Measurements from ENCODE around the gene CLP1.
A peak's percentile ranks its signal among the peaks of the same experiment; 100 is the strongest.
"Not testable (repeated sequence)": the region's sequence is repeated elsewhere in the genome, so short reads cannot be mapped to it uniquely, and the experiment has no call there.

CLP1 gene

GRCh38 chr11:57641011-57641807 is 16.4 kb upstream of the CLP1 start:
- DNase-seq, result no peak

GRCh38 chr11:57643802-57644201 is 13.8 kb upstream of the CLP1 start:
- DNase-seq, result no peak

DNA sequence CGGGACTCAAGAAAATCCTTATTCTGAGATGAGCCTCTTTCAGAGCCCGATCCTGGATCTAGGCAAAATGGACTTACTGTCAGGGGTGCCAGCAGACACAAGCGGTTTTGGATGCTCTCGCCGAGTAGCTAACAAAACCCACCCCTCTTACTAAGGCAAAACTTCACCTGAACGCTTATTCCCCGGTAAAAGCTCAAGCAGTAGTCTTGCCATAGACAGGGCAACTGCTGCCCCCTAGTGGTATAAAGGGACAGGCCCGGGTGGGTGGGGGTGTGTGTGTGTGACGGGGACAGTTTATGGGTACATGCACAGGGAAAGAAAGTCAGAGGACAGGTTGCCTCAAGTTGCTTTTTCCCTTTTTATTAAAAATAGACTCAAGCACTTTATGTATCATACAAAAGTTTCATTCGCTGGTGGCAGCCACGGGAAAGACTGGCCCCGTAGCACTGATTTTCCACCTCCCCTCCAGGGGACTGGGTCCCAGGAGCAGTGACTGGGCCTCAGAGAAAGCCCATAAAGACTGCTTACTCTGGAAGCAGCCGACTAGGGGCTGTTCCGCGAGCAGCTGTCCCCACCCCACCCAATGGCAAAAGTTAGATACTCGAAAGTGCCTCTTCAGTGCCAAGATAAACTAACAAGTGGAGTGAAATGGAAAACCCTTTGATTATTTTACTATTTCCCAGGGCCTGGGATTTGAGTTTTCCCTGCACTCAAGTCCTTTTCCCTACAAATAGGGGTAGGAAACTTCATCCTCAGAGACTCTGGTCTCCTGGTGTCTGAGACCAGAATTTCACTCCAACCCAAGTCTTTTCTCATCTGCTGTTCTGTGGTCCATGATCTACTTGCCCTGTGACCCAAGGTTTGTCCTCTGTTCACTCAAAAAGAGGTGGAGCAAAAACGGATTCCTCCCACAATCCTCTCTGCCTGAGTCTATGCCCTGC is 12.5 kb upstream of the CLP1 start:
- DNase-seq, result peak; percentile 78

- DNase-seq, result no peak
Measured at GRCh38 chr11:57645689-57646085, 11.9 kb upstream of the CLP1 start.

DNA sequence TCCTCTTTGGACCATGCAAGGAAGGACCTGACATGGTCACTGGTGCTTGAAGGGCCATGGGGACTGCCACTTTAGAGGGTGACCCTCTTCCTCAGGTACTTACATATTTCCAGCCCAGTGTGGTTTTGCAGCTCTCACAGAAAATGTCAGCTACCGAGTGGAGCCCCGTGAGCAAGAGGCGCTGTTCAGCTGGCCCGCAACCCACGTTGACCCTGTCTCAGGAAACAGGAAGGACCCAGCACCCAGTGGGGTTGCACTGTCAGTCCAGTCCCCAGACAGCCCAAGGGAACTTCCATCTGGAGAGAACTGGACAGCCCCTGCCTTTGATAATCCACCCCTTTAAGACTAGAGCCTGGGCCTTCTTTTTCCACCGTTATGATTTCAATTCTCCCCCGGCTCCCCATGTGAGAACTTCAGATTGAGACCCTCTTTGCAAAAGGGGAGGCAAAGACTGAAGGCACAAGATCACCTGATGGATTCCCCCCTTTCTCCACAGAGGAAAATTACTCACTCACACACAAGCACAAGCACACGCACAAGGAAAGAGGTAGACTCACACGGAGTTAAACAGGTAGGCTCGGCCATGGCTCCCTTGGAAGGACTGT is 11.3 kb upstream of the CLP1 start:
- DNase-seq, result no peak

GRCh38 chr11:57646799-57647303 is 10.7 kb upstream of the CLP1 start:
- DNase-seq, result no peak

GRCh38 chr11:57647372-57647771 is 10.2 kb upstream of the CLP1 start:
- DNase-seq, result no peak

GRCh38 chr11:57647960-57648800 is 9.4 kb upstream of the CLP1 start:
- DNase-seq, result no peak

DNA sequence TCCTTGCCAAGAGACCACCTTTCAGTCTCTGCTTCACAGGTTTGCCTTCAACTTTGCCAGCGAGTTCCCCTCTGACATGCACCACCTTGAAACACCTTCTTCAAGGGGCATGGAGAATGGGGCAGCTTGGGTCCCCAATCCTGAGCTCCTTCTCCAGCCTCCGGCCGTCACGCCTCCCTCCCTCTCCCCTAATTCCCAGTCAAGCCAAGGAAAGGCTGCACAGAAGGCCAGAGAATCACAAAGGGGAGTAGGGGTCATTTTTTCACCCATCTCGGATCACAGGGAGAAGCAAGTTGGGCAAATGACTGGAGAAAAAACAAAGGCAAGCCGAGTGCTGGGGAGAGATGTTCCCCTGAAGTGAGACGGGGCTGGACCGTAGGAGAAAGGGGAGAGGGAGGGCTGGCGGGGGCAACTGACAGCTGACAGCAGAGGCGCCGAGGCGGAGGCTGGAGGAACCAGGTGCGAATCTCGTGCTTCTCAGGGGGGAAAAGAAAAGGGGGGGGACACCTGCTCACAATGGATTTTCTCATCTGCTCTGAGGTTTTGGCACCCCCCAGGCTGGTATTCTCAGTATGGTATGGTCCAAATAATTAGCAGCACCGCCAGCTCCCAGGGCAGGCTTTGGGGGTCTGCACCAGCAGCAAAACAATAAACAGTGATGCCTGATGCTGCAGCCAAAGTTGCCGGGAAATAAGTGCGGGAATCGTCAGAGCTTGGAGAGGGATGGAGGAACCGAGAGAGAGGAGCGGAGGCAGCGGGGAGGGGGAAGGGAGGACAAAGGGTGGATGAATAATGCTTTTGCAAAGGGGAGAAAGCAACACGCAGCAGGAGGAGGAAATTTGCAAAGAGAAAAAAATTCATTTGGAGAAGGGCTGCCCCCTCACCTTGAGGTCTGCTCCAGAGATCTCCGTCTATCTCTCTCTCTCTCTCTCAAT is 8.5 kb upstream of the CLP1 start:
- DNase-seq, result peak; percentile 18

- DNase-seq, result peak; percentile 82
Measured at GRCh38 chr11:57649826-57650738, 7.5 kb upstream of the CLP1 start, which contains the start of gene YPEL4. Gene YPEL4 (minus strand): TSS chr11:57649912. CDS start chr11:57647107, 2,805 bp downstream.

DNA sequence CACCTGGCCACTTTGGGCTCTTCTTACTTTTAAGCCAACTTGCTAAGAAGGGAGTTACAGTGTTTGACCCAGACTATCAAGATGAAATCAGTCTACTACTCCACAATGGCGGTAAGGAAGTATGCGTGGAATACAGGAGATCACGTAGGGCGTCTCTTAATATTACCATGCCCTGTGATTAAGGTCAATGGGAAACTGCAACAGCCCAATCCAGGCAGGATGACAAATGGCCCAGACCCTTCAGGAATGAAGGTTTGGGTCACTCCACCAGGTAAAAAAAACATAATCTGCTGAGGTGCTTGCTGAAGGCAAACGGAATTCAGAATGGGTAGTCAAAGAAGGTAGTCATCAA is 6.8 kb upstream of the CLP1 start:
- no peak for DNase-seq

GRCh38 chr11:57651408-57651807 is 6.2 kb upstream of the CLP1 start:
- no peak for DNase-seq

- DNase-seq, result not testable (repeated sequence)
Measured at GRCh38 chr11:57652230-57652629, 5.3 kb upstream of the CLP1 start.

DNA sequence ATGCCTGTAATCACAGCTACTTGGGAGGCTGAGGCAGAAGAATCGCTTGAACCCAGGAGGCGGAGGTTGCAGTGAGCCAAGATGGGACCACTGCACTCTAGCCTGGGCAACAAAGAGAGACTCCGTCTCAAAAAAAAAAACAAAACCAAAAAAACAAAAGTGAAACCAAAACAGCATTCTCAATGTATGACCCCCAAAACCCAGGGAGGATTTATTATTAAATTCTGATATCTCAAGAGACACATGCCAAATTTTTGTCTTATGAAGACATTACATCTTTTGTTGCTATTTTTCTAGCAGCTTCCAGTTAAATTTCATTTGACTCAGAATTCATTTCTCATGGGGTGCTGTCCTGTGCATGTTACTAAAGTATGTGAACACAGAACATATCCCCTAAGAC is 4.9 kb upstream of the CLP1 start:
- no peak for DNase-seq

- DNase-seq, result no peak
Measured at GRCh38 chr11:57653163-57653562, 4.4 kb upstream of the CLP1 start.

DNA sequence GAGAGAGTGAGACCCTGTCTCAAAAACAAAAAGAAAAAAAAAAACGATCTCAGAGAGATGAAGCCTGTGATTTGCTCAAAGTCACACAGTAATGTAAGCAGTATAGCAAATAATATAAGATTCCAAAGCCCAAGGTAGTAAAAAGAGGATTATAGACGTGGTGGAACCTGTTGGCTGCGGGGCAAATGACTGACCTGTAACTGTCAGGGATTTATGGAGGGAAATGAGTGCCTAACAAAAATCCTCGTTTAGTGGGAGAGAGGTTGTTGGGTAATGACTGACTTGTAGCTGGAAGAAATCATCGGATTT is 723 bp upstream of the CLP1 start:
- DNase-seq, result no peak

GRCh38 chr11:57658023-57658361 is 430 bp downstream of the CLP1 start:
- DNase-seq, result no peak

GRCh38 chr11:57659669-57660068 is 2.1 kb downstream of the CLP1 start:
- DNase-seq, result no peak

DNA sequence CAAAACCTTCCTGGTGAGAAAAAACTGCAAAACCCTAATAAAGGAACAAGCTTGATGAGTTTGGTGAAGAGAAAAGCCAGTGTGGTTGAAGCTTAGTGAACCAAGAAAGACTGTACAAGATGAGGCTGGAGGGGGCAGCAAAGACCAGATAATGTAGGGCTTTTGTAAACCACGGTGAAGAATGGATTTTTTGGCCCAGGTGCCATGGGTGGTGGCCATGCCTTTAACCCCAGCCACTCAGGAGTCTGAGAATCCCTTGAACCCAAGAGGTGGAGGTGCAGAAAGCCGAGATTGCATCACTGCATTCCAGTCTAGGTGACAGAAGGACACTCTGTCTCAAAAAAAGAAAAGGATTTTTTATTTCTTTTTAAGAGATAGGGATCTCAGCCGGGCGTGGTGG is 5.3 kb downstream of the CLP1 start:
- no peak for DNase-seq

GRCh38 chr11:57663975-57664374 is 6.4 kb downstream of the CLP1 start:
- DNase-seq, result no peak

Measured in stimulated activated naive CD4-positive, alpha-beta T cell treated with Interleukin-2 at 50 U/mL for 16 hours (primary cell).